Mammary epithelial cell (primary cell): ENCODE measurements around the gene FDXR.

Experiments
- EZH2 ChIP-seq: IDR thresholded peaks from 2 replicates; pipeline ENCODE4 v1.6.1; 2012; ENCODE audit warnings: low read length, inconsistent platforms, borderline replicate concordance
- TF ChIP-seq, protein P1 (sequence below), 2 donors: IDR thresholded peaks in 1 of 2; conservative IDR thresholded peaks in 1 of 2; 2 replicates each; pipeline ENCODE4 v1.5.1; 2011 to 2012; ENCODE audit warnings: inconsistent platforms in 2 of 2, low read length in 2 of 2, mild to moderate bottlenecking in 2 of 2, control low read depth in 1 of 2, low read depth in 1 of 2; ENCODE audit not compliant: insufficient read depth in 1 of 2; ENCODE audit errors: extremely low read depth in 1 of 2

DNA sequence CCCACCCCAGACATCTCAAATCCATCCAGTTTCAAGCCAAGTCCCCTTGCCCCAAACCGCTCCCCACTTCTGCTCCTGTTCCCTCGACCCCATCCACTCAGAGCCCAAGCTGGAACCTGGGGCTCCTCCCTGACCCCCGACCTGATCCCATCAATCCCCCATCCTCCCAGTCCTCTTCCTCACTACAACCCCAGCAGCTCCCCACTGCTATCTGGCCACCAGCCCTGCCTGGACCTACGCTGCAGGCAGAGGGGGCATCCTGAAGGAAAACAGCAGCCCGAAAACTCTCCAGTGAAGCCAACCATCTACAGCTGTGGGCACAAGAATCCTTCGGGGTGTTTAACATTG is 3.9 kb downstream of the FDXR start:
- TF ChIP-seq, protein P1, sequence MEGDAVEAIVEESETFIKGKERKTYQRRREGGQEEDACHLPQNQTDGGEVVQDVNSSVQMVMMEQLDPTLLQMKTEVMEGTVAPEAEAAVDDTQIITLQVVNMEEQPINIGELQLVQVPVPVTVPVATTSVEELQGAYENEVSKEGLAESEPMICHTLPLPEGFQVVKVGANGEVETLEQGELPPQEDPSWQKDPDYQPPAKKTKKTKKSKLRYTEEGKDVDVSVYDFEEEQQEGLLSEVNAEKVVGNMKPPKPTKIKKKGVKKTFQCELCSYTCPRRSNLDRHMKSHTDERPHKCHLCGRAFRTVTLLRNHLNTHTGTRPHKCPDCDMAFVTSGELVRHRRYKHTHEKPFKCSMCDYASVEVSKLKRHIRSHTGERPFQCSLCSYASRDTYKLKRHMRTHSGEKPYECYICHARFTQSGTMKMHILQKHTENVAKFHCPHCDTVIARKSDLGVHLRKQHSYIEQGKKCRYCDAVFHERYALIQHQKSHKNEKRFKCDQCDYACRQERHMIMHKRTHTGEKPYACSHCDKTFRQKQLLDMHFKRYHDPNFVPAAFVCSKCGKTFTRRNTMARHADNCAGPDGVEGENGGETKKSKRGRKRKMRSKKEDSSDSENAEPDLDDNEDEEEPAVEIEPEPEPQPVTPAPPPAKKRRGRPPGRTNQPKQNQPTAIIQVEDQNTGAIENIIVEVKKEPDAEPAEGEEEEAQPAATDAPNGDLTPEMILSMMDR (conservative IDR thresholded peaks at IDR 0.05 in 1 of 2, IDR thresholded peaks at IDR 0.05 in 1 of 2; ENCODE audit: extremely low read depth in 1 of 2, insufficient read depth in 1 of 2, low read depth in 1 of 2, low read length in 2 of 2): no peak
- no peak for TF ChIP-seq EZH2
